ENCODE results near the gene H3-3A. TPM values are rescaled to one million over a fixed set of nuclear protein-coding genes. Genes with fewer than 3 reads are reported as not detected.

H3-3A gene
- total and polyA plus RNA-seq, 2 of the 8 experiments (the other 6 are each of a cell fraction or from before 2014, with no cell fraction given): 1,157 to 1,223 TPM

DNA sequence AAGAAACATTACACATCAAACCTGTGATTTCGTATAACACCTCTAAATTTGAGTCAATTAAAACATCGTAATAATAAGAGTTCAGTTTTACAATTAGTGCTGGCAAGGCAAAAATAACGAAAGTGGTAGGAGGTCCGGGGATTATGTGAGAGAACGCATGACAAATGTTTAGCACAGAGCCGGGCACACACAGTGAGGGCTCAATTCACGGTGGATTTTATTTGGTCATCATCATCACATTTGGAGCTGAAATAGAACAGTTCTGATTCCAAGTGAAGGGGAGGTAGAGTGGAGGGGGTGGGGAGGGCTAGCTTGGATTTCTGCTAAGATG is 20.0 kb downstream of the H3-3A start (continued):
- no peak for TF ChIP-seq CHD7 (IDR thresholded peaks at IDR 0.05; ENCODE audit: insufficient replicate concordance, low read length)

Measured in H1 (cell line).